ENCODE results near the gene SYCN.
"Not testable (repeated sequence)": the region's sequence is repeated elsewhere in the genome, so short reads cannot be mapped to it uniquely, and the experiment has no call there.

The SYCN gene

DNA sequence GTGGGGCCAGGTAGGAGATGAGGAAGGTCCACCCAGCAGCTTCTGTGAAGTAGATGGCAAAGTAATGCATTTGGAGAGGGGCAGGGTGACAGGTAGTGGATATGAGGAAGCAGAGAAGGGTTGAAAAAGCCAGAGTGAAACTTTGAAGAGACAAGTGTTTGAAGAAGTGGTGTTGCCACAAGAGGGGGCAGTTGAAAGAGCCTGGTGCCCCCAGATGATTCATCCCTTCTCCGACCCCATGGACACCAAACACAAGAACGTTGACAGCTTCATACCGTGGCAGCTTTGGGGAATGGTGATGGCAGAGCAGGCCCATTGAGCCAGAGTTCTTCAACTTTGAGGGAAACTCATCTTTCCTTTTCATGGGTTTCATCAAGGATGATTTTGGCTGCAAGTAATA is 20.8 kb upstream of the SYCN start:
- DNase-seq (ENCODE audit: low read depth in 2 of 2), result no peak

DNA sequence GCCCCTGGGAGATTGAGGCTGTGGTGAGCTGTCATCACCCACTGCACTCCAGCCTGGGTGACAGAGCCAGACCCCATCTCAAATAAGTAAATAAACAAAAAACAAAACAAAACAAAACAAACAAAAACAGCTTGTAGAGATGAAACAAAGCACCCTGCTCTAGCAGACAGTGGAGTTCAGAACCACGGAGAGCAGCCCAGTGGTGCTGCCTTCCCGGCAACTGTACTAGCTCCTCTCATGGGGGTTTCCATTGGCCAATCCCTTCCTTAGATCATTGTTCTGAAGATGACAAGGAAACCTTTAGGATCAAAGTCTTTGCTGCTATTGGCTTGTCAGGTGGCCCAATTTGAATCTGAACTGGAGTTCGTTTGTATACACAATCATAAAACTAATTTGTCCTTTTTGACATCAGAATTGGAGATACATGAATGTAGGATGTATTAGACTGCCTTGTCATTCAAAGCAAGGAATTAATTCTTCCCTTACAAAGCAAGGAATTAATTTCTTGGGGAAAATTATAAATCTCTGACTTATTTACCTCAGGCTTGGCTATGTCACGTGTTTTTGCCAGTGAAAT is 19.7 kb upstream of the SYCN start:
- no peak for DNase-seq (ENCODE audit: low read depth in 2 of 2)

DNA sequence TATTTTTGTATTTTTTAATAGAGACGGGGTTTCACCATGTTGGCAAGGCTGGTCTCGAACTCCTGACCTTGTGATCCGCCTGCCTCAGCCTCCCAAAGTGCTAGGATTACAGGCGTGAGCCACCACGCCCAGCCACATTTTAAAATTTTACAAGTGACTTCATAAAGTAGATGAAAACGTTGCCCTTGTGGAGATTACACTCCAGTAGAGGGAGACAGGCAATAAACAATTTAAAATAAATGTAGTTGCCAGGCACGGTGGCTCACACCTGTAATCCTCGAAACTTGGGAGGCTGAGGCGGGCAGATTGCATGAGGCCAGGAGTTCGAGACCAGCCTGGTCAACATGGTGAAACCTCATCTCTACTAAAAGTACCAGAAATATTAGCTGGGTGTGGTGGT is 15.0 kb upstream of the SYCN start:
- not testable (repeated sequence) for DNase-seq (ENCODE audit: low read depth in 2 of 2)

DNA sequence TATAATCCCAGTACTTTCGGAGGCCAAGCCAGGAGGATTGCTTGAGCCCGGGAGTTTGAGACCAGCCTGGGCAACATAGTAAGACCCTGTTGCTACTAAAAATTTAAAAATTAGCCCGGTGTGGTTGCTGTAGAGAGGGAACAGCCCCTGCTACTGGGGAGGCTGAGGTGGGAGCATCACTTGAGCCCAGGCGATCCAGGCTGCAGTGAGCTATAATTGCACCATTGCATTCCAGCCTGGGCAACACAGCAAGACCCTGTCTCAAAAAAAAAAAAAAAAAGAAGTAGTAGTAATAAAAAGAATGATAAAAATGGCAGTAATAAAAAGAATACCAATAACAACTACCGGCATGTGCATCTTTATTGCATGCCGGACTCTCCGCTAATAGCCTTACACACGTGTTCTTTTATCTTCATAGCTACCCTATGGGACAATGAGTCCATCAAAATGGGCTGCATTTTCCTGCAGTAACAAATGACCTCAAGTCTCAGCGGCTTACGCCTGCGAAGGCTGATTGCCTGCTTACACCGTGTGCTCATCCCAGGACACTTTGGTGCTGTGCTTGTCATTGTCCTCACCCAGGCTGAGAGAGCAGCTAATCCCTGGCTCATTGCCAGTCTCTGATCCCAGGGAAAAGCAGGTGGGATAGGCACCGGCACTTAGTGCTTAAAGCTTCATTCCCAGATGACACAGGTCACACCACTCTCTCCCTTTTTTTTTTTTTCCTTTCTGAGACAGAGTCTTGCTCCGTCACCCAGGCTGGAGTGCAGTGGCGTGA is 14.4 kb upstream of the SYCN start:
- DNase-seq (ENCODE audit: low read depth in 2 of 2), result no peak

DNA sequence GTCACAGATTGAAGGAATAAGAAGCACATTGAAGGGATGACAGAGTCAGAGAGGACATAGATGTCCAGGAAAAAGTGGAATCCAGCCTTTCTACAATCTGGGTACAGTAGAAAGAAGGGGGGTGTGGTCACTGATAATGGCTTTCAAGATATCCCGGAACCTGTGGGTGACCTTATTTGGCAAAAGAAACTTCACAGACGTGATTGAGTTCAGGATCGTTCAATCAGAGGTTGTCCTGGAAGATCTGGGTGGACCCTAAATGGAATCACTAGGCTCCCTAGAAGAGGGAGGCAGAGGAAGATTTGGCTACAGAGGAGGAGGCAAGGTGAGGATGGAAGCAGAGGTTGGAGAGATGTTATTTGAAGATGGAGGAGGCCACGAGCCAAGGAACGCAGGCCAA is 13.0 kb upstream of the SYCN start:
- DNase-seq (ENCODE audit: low read depth in 2 of 2), result no peak

DNA sequence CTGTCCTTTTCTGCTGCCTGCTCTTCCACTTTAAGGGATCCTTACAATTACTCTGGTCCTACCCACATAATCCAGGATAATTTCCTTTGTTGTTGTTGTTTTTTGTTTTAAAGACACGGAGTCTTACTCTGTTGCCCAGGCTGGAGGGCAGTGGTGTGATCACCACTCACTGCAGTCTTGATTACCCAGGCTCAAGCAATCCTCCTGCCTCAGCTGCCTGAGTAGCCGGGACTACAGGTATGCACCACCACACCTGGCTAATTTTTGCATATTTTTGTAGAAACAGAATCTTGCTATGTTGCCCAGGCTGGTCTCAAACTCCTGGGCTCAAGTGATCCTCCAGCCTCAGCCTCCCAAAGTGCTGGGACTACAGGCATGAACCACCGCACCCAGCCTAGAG is 11.3 kb upstream of the SYCN start:
- DNase-seq (ENCODE audit: low read depth in 2 of 2), result not testable (repeated sequence)

DNA sequence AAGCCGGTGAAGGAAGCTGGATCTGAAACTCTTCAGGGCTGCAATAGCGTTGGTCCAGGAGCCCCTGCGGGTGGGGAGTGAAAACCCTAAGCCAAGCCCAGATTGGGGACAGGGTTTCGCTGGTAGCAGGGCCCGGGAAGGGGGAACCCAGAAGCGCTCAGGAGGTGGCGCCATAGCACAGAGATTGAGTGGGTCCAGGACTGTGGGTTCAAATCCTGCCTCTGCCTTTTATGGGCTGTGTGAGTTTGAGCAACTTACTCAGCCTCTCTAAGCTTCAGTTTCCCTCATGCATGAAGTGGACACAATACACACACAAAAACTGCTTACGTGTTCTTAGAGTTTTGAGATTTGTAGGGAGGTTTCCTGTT is 8.3 kb upstream of the SYCN start:
- DNase-seq (ENCODE audit: low read depth in 2 of 2), result peak; percentile 4 to 33

DNA sequence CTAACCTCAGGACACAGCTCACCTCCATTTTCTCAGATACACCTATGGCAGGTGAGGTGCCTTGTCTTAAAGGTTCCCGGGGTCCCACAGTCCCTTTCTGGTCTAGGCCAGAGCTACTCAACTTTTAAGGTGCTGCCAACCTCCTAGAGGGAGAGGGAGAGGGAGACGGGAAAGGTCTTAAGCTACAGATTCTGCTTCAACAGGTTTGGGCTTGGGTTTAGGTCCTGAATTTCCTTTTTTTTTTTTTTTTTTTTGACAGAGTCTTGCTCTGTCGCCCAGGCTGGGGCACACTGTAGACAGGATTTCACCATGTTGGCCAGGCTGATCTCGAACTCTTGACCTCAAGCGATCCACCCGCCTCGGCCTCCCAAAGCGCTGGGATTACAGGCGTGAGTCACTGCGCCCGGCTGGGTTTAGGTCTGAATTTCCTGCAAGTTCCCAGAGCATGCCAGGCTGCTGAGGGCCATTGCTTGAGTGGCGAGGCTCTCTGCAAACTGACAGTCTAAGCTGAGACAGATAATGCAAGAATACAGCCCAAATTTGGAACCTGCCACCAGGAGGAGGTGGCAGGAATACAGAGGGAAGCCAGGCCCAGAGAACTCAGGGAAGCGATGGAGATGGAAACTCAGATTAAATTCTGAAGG is 7.8 kb upstream of the SYCN start:
- no peak for DNase-seq (ENCODE audit: low read depth in 2 of 2)

DNA sequence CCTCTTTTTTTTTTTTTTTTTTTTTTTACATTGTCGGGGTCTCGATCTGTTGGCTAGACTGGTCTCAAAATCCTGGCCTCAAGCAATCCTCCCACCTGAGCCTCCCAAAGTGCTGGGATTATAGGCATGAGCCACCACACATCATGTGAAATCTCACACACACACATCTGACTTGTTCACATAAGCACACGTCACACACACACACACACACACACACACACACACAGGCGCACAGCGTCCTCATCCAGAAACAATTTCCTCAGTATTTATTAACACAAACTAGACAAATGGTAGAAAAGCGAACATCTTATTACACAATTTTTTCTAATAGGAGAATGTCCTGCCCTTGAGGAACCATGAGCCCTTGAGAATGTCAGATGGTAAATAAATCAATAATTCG is 5.1 kb upstream of the SYCN start:
- no peak for DNase-seq (ENCODE audit: low read depth in 2 of 2)

DNA sequence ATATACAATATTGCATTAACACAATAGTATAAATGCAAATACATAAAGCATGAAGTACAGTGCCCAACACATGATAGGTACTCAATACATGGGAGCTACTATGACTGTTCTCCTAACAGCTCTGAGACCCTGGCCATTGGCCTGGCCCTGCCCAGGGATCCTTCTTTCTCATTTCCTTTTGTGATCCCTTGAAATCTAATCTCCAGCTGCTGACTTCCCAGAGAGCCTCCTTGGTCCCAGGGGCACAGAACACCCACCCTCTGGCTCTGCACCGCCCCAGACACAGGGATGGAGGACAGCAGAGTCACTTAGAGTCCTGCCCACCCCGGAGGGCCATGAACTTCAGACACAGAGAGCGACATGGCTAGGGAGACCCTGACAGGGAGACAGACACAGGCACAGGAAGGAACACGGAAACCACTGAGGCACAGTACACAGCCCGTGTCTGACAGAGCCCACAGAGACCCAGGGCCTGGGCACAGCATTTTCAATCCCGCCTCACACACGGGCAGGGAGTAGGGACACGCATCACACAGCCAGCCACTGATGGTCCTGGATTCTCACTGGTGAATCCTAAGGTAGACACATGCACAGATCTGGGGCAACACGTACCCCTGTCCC is 4.2 kb upstream of the SYCN start:
- no peak for DNase-seq (ENCODE audit: low read depth in 2 of 2)

DNA sequence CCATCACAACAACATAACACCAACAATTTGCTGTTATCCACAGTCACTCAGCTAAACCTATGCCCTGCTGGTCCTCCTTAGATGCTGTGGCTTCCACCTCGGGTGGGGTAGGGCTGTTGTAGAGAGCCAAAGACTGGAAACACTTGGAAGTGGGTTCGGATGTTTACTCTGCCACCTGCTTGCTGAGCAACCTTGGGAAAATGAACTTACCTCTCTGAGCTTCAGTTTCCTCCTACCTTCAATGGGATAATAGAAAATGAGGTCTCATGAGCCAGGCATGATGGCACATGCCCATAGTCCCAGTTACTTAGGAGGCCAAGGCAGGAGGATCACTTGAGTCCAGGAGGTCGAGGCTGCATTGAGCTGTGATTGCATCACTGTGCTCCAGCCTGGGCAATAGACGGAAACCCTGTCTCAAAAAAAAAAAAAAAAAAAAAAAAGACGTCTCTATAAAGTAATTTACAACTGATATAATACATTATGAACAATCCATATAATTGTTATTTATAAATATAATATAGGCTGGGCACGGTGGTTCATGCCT is 3.3 kb upstream of the SYCN start:
- no peak for DNase-seq (ENCODE audit: low read depth in 2 of 2)

DNA sequence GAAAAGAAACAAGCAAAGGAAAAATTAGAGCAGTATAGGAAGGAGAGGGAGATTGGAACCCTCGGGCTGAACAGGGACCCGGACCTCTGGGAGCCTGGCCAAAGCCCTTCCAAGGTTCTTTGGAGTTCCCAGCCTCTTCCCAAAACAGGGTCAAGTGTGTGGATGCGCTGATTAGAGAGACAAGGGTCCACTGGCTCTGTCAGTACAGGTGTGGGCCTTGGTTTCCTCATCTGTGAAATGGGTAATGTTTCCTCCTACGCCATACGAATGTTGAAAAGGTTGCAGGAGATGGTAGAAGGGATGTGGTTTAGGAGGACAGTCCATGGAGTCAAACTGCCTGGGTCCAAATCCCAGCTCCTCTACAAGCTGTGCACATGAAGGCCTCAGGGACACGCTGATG is 2.1 kb upstream of the SYCN start:
- no peak for DNase-seq (ENCODE audit: low read depth in 2 of 2)

DNA sequence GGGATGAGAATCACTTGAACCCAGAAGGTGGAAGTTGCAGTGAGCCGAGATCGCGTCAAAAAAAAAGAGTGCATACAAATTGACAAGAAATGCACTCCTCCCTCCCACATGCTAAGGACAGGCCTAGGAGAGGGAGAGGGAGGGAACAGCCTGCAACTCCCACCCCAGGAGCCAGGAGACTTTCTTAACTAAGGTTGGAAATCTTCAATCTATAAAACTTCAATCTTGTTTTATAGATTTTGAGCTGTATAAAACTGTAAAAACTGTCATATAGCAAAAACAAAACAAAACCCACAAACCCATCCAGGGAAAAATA is 1.3 kb upstream of the SYCN start:
- DNase-seq (ENCODE audit: low read depth in 2 of 2), result no peak

DNA sequence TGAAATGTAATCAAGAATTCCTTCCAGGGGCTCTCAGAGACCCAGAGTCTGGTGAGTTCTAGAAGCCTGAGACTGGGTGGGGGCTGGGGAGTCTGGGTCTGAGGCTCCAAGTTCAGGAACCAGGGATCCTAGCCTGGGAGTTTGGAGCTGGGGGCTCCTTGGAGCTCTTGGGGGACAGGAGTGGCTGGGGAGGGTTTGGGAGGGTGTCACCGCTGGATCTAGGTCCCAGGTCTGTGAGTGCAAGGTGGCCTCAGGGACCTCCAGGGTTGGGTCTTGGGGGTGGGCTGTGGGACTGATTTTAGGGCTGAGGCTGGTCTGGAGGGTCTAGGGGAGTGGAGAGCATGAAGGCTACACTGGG is 1.1 kb downstream of the SYCN start:
- DNase-seq (ENCODE audit: low read depth in 2 of 2), result no peak

DNA sequence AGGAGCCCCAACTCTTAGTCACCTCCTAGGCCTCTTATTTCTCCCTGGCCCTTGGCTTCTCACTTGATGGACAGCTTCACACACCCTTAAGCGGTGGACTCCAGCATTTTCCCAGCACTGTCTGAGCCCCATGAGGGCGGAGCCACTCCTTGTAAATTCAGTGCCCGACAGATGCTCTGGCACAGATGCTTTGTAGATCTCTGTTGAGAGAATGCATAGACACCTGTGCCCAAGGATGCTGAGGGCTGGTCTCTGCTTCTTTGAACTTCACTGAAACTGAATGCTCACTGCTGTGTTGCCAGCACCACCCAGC is 3.3 kb downstream of the SYCN start:
- DNase-seq (ENCODE audit: low read depth in 2 of 2), result no peak

DNA sequence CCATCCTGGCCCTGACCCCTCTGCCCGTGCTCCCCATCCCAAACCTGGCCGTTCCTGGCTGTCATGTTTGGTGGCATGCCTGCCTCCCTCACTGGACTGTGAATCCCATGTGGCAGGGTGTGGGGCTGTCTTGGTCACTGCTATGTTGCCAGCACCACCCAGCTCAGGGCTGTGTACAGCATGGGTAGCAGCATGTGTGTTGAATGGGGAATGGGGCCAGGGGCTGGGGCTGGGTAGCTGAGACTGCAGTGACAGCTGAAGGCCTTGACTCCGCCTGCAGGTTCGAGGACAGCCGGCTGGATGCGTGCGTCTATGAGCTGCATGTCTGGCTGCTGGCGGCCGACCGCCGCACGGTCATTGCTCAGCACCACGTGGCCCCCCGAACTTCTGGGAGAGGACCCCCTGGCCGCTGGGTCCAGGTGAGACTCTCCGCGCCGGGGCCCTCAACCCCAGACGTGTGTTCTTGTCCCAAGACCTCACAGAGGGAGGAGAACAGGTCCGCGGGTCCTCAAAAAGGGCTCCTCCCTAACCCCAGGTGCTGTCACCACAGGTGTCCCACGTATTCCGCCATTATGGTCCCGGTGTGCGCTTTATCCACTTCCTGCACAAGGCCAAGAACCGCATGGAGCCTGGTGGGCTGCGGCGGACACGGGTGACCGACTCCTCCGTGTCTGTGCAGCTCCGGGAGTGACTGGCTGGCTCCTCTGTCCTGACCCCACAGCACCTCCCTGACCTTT is 3.8 kb downstream of the SYCN start:
- no peak for DNase-seq (ENCODE audit: low read depth in 2 of 2)

DNA sequence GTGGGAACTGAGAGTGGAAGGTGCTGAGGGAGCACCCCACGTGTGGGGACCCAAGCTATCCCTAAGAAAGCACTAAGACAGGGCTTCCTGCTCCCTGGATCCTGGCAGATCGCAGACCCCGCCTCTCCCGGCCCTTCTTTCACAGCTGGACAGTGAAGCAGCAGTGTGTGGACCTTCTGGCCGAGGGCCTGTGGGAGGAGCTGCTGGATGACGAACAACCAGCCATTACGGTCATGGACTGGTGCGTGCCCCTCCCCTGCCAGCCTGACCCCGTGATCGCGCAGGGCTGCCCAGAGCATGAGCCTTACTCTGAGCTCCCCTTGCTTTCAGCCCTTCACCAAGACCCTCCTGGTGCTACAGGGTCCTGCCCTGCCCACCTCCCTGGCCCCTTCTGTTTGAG is 5.0 kb downstream of the SYCN start:
- DNase-seq (ENCODE audit: low read depth in 2 of 2), result no peak

DNA sequence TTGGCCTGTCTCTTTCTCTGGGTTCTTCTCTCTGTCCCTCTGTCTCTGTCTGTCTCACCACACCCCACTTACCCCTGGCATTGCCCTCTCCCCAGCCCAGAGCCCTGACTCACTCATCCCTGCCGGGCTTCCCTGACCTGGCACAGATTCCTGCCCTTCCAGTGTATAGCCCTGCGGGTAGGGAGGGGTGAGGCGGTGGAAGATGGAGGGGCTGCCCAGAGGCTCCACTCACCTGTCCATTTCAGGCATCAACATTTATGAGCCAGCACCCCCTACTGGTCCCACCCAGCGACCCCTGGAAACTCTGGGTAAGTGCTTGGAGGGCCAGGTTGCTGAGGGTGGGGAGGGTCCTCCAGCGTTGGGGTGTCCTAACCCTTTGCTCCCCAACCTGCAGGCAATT is 6.3 kb downstream of the SYCN start:
- no peak for DNase-seq (ENCODE audit: low read depth in 2 of 2)

DNA sequence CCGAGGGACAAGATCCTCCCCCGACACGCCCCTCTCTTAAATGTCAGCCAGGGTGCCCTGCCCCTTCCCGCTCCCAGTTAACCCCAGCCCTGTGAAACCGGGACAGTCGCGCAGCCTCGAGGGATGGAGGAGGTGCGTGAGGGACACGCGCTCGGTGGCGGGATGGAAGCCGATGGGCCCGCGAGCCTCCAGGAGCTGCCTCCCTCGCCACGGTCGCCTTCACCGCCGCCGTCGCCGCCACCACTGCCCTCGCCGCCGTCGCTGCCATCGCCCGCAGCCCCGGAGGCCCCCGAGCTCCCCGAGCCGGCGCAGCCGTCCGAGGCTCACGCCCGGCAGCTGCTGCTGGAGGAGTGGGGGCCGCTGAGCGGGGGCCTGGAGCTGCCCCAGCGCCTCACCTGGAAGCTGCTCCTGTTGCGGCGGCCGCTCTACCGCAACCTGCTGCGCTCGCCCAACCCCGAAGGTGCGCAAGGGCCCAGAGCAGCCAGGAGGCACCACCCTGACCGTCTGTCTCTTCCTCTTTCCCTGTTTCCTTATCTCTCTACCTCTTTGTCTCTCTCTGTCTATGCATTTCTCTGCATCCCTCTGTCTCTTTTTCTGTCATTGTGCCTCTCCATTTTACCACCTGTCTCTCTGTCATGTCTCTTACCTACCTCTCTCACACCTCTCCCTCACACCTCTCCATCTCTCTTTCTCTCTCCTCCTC is 7.1 kb downstream of the SYCN start, which contains the start of gene NCCRP1:
TSS of gene NCCRP1 (plus strand) at position 105 of the 703 bp plus-strand sequence. CDS start at position 124, 19 bp downstream.
- no peak for DNase-seq (ENCODE audit: low read depth in 2 of 2)

DNA sequence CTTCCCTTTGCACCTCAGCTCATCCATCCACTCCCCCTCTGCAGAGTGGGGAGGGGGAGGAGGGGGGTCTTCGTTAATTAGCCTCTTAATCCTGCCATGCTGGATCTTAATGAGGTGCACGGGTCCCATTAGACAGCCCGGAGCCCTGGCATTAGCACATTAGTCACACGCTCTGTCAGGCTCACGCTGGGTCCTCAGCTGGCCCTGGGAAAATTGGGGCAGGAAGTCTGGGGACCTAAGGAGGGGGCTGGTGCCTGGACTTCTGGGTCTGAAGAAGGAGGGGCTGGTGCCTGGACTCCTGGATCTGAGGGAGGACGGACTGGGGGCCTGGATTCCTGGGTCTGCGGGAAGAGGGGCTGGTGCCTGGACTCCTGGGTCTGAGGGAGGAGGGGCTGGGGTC is 7.7 kb downstream of the SYCN start:
- DNase-seq (ENCODE audit: low read depth in 2 of 2), result no peak

DNA sequence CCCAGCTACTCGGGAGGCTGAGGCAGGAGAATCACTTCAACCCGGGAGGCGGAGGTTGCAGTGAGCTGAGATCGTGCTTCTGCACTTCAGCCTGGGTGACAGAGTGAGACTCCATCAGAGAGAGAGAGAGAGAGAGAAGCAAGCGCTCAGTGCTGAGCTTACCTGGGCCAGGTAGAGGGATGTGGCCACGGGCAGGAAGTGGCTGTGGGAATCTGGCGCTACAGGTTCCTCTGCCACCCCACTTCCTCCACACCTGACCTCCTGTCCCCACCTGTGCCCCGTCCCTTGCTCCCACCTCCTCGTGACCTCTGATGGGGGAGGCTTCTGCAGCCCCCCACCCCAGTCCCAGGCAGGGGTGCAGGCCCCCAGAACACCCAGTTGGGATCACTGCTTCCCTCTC is 8.3 kb downstream of the SYCN start:
- DNase-seq (ENCODE audit: low read depth in 2 of 2), result no peak
